Sigmoid colon (tissue), 3 donors: ENCODE measurements around the gene AKIP1.

Experiments
- POLR2A ChIP-seq, 2 donors: fragments of 450-650 bp; IDR thresholded peaks; one replicate each; pipeline ENCODE4 v1.6.1; 2016; ENCODE audit warnings: antibody characterized with exemption in 2 of 2, mild to moderate bottlenecking in 2 of 2, moderate library complexity in 2 of 2
- TF ChIP-seq, protein P1 (sequence below), 4 experiments: fragments of 450-650 bp in 3 of 4; fragments of 200-600 bp in 1 of 4; IDR thresholded peaks; one replicate each; pipeline ENCODE4 v1.5.1; 2016 to 2019; ENCODE audit warnings: antibody characterized with exemption in 4 of 4, mild to moderate bottlenecking in 3 of 4, moderate library complexity in 2 of 4

- TF ChIP-seq, protein P1, sequence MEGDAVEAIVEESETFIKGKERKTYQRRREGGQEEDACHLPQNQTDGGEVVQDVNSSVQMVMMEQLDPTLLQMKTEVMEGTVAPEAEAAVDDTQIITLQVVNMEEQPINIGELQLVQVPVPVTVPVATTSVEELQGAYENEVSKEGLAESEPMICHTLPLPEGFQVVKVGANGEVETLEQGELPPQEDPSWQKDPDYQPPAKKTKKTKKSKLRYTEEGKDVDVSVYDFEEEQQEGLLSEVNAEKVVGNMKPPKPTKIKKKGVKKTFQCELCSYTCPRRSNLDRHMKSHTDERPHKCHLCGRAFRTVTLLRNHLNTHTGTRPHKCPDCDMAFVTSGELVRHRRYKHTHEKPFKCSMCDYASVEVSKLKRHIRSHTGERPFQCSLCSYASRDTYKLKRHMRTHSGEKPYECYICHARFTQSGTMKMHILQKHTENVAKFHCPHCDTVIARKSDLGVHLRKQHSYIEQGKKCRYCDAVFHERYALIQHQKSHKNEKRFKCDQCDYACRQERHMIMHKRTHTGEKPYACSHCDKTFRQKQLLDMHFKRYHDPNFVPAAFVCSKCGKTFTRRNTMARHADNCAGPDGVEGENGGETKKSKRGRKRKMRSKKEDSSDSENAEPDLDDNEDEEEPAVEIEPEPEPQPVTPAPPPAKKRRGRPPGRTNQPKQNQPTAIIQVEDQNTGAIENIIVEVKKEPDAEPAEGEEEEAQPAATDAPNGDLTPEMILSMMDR (IDR thresholded peaks at IDR 0.05), result no peak
- no peak for TF ChIP-seq POLR2A (IDR thresholded peaks at IDR 0.05)
Measured at GRCh38 chr11:8905528-8906165, 5.3 kb upstream of the AKIP1 start.
